H7 (cell line): ENCODE results near the gene KBTBD2. TPM values are rescaled to one million over a fixed set of nuclear protein-coding genes. Genes with fewer than 3 reads are reported as not detected.
"Not testable (repeated sequence)": the region's sequence is repeated elsewhere in the genome, so short reads cannot be mapped to it uniquely, and the experiment has no call there.

Experiments used
- DNase-seq: peaks from one replicate; pipeline ENCODE4 v3.0.0; 2012
- H3K27me3 ChIP-seq: 2 replicates; pipeline ENCODE4 v1.6.0; 2011; ENCODE audit warnings: mild to moderate bottlenecking, low read length; ENCODE audit not compliant: control insufficient read depth, insufficient read depth
- H3K36me3 ChIP-seq: replicated peaks from 2 replicates; pipeline ENCODE4 v1.5.1; 2011; ENCODE audit warnings: low read length; ENCODE audit not compliant: control insufficient read depth, insufficient read depth
- H3K4me3 ChIP-seq: 2 replicates; pipeline ENCODE4 v1.5.1; 2011; ENCODE audit warnings: low read depth, mild to moderate bottlenecking, control low read depth, low read length, moderate library complexity; ENCODE audit not compliant: insufficient read depth
- total RNA-seq: library from RNA; depleted of rRNA; stranded (reverse); fragments of >200 nt; shearing (Covaris generic); gene quantifications from 2 replicates; pipeline ENCODE4 v1.2.3, GENCODE V29; 2014

The KBTBD2 gene
- total RNA-seq, 1 experiment from 2014 or later = 22.8 TPM

- Histone ChIP-seq H3K4me3 (peak overlapping the region; percentile 22), H3K36me3 (no peaks in the 10 kb centered on the region), H3K27me3 (no peaks in the 10 kb centered on the region)
- DNase-seq = peak; percentile 80
These were observed 13.7 kb upstream of the KBTBD2 start for GRCh38 chr7:32905175-32905662.

- peaks cover 2% of the 10 kb centered on the region; the same call in 1 of the 2 replicates for H3K27me3 ChIP-seq
- no peak for DNase-seq
- no peak overlapping the region for H3K4me3 ChIP-seq
- H3K36me3 ChIP-seq = no peaks in the 10 kb centered on the region
These were observed 10.1 kb upstream of the KBTBD2 start for GRCh38 chr7:32901629-32902028.

- DNase-seq = no peak
- peaks cover 2% of the 10 kb centered on the region; the same call in 1 of the 2 replicates for H3K27me3 ChIP-seq
- no peak overlapping the region for H3K4me3 ChIP-seq
- no peaks in the 10 kb centered on the region for H3K36me3 ChIP-seq
These were observed 9.0 kb upstream of the KBTBD2 start for GRCh38 chr7:32900433-32900995.

GRCh38 chr7:32897376-32897775 is 5.8 kb upstream of the KBTBD2 start:
- not testable (repeated sequence) for H3K4me3 ChIP-seq, H3K36me3 ChIP-seq, DNase-seq, H3K27me3 ChIP-seq

GRCh38 chr7:32896564-32897347 is 5.2 kb upstream of the KBTBD2 start:
- no peaks in the 10 kb centered on the region for H3K36me3 ChIP-seq
- H3K27me3 ChIP-seq = peaks cover 2% of the 10 kb centered on the region; the same call in 1 of the 2 replicates
- no peak for DNase-seq
- no peak overlapping the region for H3K4me3 ChIP-seq

- H3K36me3 ChIP-seq = no peaks in the 10 kb centered on the region
- DNase-seq = no peak
These were observed 2.6 kb upstream of the KBTBD2 start for GRCh38 chr7:32894171-32894570.

GRCh38 chr7:32893722-32894121 is 2.2 kb upstream of the KBTBD2 start:
- no peak overlapping the region for H3K4me3 ChIP-seq
- DNase-seq = no peak
- H3K36me3 ChIP-seq = no peaks in the 10 kb centered on the region
- peaks cover 2% of the 10 kb centered on the region; the same call in 1 of the 2 replicates for H3K27me3 ChIP-seq

More at GRCh38 chr7:32894171-32894570, 2.6 kb upstream of the KBTBD2 start:
- no peak overlapping the region for H3K4me3 ChIP-seq
- peaks cover 2% of the 10 kb centered on the region; the same call in 1 of the 2 replicates for H3K27me3 ChIP-seq

GRCh38 chr7:32893207-32893524 is 1.6 kb upstream of the KBTBD2 start:
- DNase-seq = no peak
- H3K4me3 ChIP-seq = no peak overlapping the region
- peaks cover 2% of the 10 kb centered on the region; the same call in 1 of the 2 replicates for H3K27me3 ChIP-seq
- no peaks in the 10 kb centered on the region for H3K36me3 ChIP-seq

- H3K36me3 ChIP-seq = no peaks in the 10 kb centered on the region
- H3K27me3 ChIP-seq = peaks cover 2% of the 10 kb centered on the region; the same call in 1 of the 2 replicates
- no peak for DNase-seq
- peak overlapping the region; percentile 71 for H3K4me3 ChIP-seq
These were observed 1.1 kb upstream of the KBTBD2 start for GRCh38 chr7:32892521-32893206.

- Histone ChIP-seq H3K36me3 (no peaks in the 10 kb centered on the region), H3K27me3 (peaks cover under 1% of the 10 kb centered on the region; the same call in 1 of the 2 replicates), H3K4me3 (peak overlapping the region; percentile 71)
- peak; percentile 93 for DNase-seq
These were observed 400 bp upstream of the KBTBD2 start for GRCh38 chr7:32891800-32892520.

DNA sequence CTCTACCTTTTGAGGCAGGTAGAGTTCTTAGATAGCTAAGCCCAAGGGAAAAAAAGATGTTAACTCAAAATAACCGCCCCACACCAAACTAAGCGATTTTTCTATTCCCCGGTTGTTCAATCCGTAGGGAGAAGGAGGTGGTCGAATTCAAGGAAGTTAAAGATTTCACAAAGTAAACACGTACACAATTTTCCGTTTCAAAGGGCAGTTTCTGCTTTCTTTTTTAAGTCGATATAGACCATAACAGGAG is 842 bp downstream of the KBTBD2 start:
- Histone ChIP-seq H3K36me3 (no peaks in the 10 kb centered on the region), H3K27me3 (no peaks in the 10 kb centered on the region), H3K4me3 (peak overlapping the region; percentile 71)
- DNase-seq = no peak

DNA sequence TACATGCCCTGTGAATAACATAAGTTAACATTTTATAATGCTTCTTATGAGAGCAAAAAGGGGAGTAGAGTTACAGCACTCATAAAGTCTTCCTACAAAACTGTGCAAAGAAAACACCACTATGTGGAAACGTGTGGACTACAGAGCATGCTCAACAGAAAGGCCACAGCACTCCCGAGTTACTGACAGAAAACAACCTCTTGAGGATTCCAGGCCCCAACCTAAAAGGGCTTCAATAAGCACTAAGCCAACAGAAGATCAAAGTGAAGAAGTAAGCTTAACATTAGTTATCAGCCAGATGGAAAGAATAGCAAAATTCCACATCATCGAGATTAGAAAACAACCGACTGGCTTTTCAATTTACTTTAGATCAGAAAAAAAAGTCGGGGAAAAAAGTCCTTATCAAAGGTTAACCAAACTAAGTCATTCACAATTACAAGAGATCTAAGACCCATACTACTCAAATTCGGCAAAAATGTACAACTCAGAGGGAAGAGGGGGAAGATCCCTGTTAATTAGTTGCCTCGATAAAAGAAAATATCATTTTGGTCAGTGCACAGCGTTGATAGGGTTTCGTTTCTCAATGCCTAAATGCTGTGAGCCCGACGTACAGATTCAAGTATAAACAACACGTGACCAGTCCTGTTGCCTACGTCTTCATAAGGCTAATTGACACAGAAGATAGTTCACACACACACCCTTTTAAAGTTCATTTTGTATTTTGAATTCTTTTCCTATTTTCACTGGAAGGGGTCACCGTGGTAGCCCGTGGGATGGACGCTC is 1.4 kb downstream of the KBTBD2 start:
- no peak for DNase-seq
- Histone ChIP-seq H3K36me3 (no peaks in the 10 kb centered on the region), H3K27me3 (no peaks in the 10 kb centered on the region), H3K4me3 (peak overlapping the region; percentile 71)

GRCh38 chr7:32888505-32888904 is 3.1 kb downstream of the KBTBD2 start:
- DNase-seq = no peak
- Histone ChIP-seq H3K4me3 (no peak overlapping the region), H3K27me3 (no peaks in the 10 kb centered on the region), H3K36me3 (no peaks in the 10 kb centered on the region)

- DNase-seq = no peak
- H3K4me3 ChIP-seq = no peak overlapping the region
- H3K36me3 ChIP-seq = no peaks in the 10 kb centered on the region
- H3K27me3 ChIP-seq = no peaks in the 10 kb centered on the region
These were observed 4.2 kb downstream of the KBTBD2 start for GRCh38 chr7:32887395-32887794.
